HepG2 (cell line): ENCODE measurements around the gene RPS2. TPM values are rescaled to one million over a fixed set of nuclear protein-coding genes. Genes with fewer than 3 reads are reported as not detected.

Source experiments
- ATAC-seq: fragments of 200-7000 bp; cut with Tn5 transposase; 3 replicates; pipeline ENCODE4 v1.9.1; 2020; ENCODE audit warnings: mild to moderate bottlenecking, moderate library complexity
- BruUV-seq: library from RNA; stranded (reverse); fragments of 400-500 nt; replicated peaks from 2 replicates; lab custom pipeline; 2021; lab: Mats Ljungman, UMichigan
- CTCF ChIA-PET: fragments of 300-600 bp; formaldehyde crosslinking; extraction: SDS; loops from one replicate; lab custom pipeline; 2021; ENCODE audit warnings: low total read pairs, inconsistent platforms, low intra/inter-chr PET ratio; lab: Yijun Ruan, JAX
- POLR2A ChIA-PET: fragments of 350-600 bp; sonication (Branson Sonifier 250); formaldehyde crosslinking; loops from one replicate; lab custom pipeline; 2020; ENCODE audit warnings: antibody characterized with exemption, inconsistent platforms; lab: Yijun Ruan, JAX
- DNase-seq: peaks from one replicate; pipeline ENCODE4 v3.0.0-alpha.2; 2015; ENCODE audit warnings: low spot score
- FAIRE-seq: peaks from 3 replicates; lab custom pipeline; 2011; peaks lifted over from hg19 to GRCh38; lab: Jason Lieb, UNC
- H2AFZ ChIP-seq: one replicate; pipeline ENCODE4 v1.6.1; 2011; ENCODE audit warnings: low read length, inconsistent platforms
- H3K27ac ChIP-seq: fragments of 300-600 bp; 3 replicates; pipeline ENCODE4 v1.8.0; 2011; ENCODE audit warnings: mixed run types, mild to moderate bottlenecking, mixed read lengths, low read length, inconsistent platforms; ENCODE audit not compliant: insufficient read depth; ENCODE audit errors: extremely low read length
- H3K27me3 ChIP-seq, 2 experiments: fragments of 200-600 bp in 1 of 2; 2 replicates in 1 of 2; 3 replicates in 1 of 2; pipeline versions ENCODE4 v1.6.0 to v1.8.0; 2011; ENCODE audit warnings: low read length in 2 of 2, mild to moderate bottlenecking in 2 of 2, moderate library complexity in 2 of 2, inconsistent platforms in 1 of 2; ENCODE audit not compliant: insufficient read depth in 2 of 2, control insufficient read depth in 1 of 2
- H3K36me3 ChIP-seq, 2 experiments: fragments of 200-600 bp in 1 of 2; replicated peaks in 1 of 2; 2 replicates in 1 of 2; 3 replicates in 1 of 2; pipeline versions ENCODE4 v1.5.1 to v1.8.0; 2011; ENCODE audit warnings: low read length in 2 of 2, inconsistent platforms in 1 of 2; ENCODE audit not compliant: insufficient read depth in 2 of 2, control insufficient read depth in 1 of 2
- H3K4me1 ChIP-seq: 2 replicates; pipeline ENCODE4 v1.5.1; 2012; ENCODE audit warnings: low read length, inconsistent platforms; ENCODE audit not compliant: insufficient read depth
- H3K4me2 ChIP-seq: 2 replicates; pipeline ENCODE4 v1.6.0; 2011; ENCODE audit warnings: low read depth, low read length, inconsistent platforms
- H3K4me3 ChIP-seq, 3 experiments: fragments of 200-600 bp in 1 of 3; sonication (generic), shearing (Covaris generic) in 1 of 3; replicated peaks in 1 of 3; 2 replicates each; pipeline ENCODE4 v1.5.1; 2011 to 2016; ENCODE audit warnings: low read length in 3 of 3, inconsistent platforms in 2 of 3, low read depth in 2 of 3, mild to moderate bottlenecking in 2 of 3, control low read depth in 1 of 3, mixed read lengths in 1 of 3; ENCODE audit not compliant: insufficient read depth in 1 of 3
- H3K79me2 ChIP-seq: one replicate; pipeline ENCODE4 v1.6.1; 2011; ENCODE audit warnings: low read length, inconsistent platforms; ENCODE audit not compliant: insufficient read depth
- H3K9ac ChIP-seq: 2 replicates; pipeline ENCODE4 v1.6.0; 2011; ENCODE audit warnings: mild to moderate bottlenecking, low read depth, low read length, inconsistent platforms; ENCODE audit not compliant: insufficient read depth
- H3K9me3 ChIP-seq: 2 replicates; pipeline ENCODE4 v1.5.1; 2012; ENCODE audit warnings: mild to moderate bottlenecking, low read length
- H4K20me1 ChIP-seq: 2 replicates; pipeline ENCODE4 v1.6.0; 2011; ENCODE audit warnings: inconsistent platforms, mild to moderate bottlenecking, low read length, moderate library complexity; ENCODE audit not compliant: insufficient read depth
- CTCF ChIP-seq: sonication (generic); formaldehyde crosslinking; IDR thresholded peaks from 2 replicates; pipeline ENCODE4 v1.5.0; 2020; ENCODE audit warnings: mild to moderate bottlenecking, missing genetic modification reagents, moderate library complexity
- EP300 ChIP-seq, 3 experiments: sonication (generic) in 1 of 3; formaldehyde crosslinking in 1 of 3; IDR thresholded peaks; 2 replicates each; pipeline versions ENCODE4 v1.5.1 to v1.6.1; 2011 to 2020; ENCODE audit warnings: low read depth in 2 of 3, low read length in 2 of 3, borderline replicate concordance in 1 of 3, improper control_type of control experiment in 1 of 3, mild to moderate bottlenecking in 1 of 3, missing genetic modification reagents in 1 of 3, moderate library complexity in 1 of 3
- FOXO4 ChIP-seq: sonication (generic); formaldehyde crosslinking; conservative IDR thresholded peaks from 2 replicates; pipeline ENCODE4 v1.8.1; 2023; ENCODE audit warnings: missing genetic modification reagents
- MBD4 ChIP-seq: IDR thresholded peaks from 2 replicates; pipeline ENCODE4 v1.6.1; 2012; ENCODE audit warnings: low read length, inconsistent platforms, borderline replicate concordance
- RAD21 ChIP-seq: fragments of 450-650 bp; formaldehyde crosslinking; IDR thresholded peaks from 2 replicates; pipeline ENCODE4 v1.5.0; 2020; ENCODE audit warnings: mild to moderate bottlenecking
- RXRA ChIP-seq: sonication (generic); formaldehyde crosslinking; IDR thresholded peaks from 2 replicates; pipeline ENCODE4 v1.5.1; 2020; ENCODE audit warnings: missing genetic modification reagents
- STAG1 ChIP-seq: sonication (generic); formaldehyde crosslinking; IDR thresholded peaks from 2 replicates; pipeline ENCODE4 v1.4.0; 2020; ENCODE audit warnings: missing genetic modification reagents
- TEAD3 ChIP-seq: optimal IDR thresholded peaks from 2 replicates; pipeline ENCODE3; 2016; ENCODE audit warnings: borderline replicate concordance
- ZBTB25 ChIP-seq: IDR thresholded peaks from 2 replicates; pipeline ENCODE4 v1.6.1; 2018; ENCODE audit warnings: missing genetic modification reagents
- ZNF18 ChIP-seq: sonication (generic); formaldehyde crosslinking; IDR thresholded peaks from 2 replicates; pipeline ENCODE4 v1.8.0; 2022; ENCODE audit warnings: mild to moderate bottlenecking, missing genetic modification reagents; ENCODE audit not compliant: insufficient replicate concordance
- ZNF263 ChIP-seq: sonication (generic); formaldehyde crosslinking; IDR thresholded peaks from 2 replicates; pipeline ENCODE4 v1.4.0; 2020; ENCODE audit warnings: missing genetic modification reagents
- ZNF501 ChIP-seq: sonication (generic); formaldehyde crosslinking; IDR thresholded peaks from 2 replicates; pipeline ENCODE4 v1.5.1; 2020; ENCODE audit warnings: mild to moderate bottlenecking, moderate library complexity, missing genetic modification reagents
- ZNF768 ChIP-seq: sonication (generic); formaldehyde crosslinking; IDR thresholded peaks from 2 replicates; pipeline ENCODE4 v1.4.0; 2020; ENCODE audit warnings: missing genetic modification reagents
- ZSCAN30 ChIP-seq: sonication (generic); formaldehyde crosslinking; IDR thresholded peaks from 2 replicates; pipeline ENCODE4 v1.5.0; 2020; ENCODE audit warnings: mild to moderate bottlenecking, missing genetic modification reagents
- WGBS: methylation state at CpG from one replicate; pipeline ENCODE4 v1.1.6; 2017; ENCODE audit warnings: low lambda C conversion rate; 5-methylcytosine and 5-hydroxymethylcytosine counted together
- in situ Hi-C: cut with HindIII; loops from 2 replicates; pipeline ENCODE4 v1.10.0; 2017; ENCODE audit warnings: low pct_unique_long_range_greater_than_20kb; ENCODE audit not compliant: extremely low pct_ligation_motif_present
- intact Hi-C: fragments of 100-400 bp; cut with micrococcal nuclease; formaldehyde crosslinking; loops from one replicate; pipeline ENCODE4 v1.10.0; 2022; ENCODE audit not compliant: unreplicated experiment
- polyA plus RNA-seq, 8 experiments: library from polyadenylated mRNA; depleted of rRNA in 3 of 8; stranded (reverse) in 7 of 8; unstranded in 1 of 8; fragments of >200 nt; fragmentation: Illumina TruSeq in 4 of 8; extraction: Trizol in 4 of 8; gene quantifications; 2 replicates each; pipeline versions ENCODE4 v1.2.1 to v1.2.3, GENCODE V29; 2011 to 2016; ENCODE audit warnings: low read depth in 4 of 8, missing spikeins in 1 of 8, mixed read lengths in 1 of 8; ENCODE audit not compliant: insufficient read depth in 1 of 8
- total RNA-seq, 5 experiments: library from RNA; depleted of rRNA; stranded (reverse); fragments of >200 nt; fragmentation: Illumina TruSeq; extraction: Trizol; gene quantifications; 2 replicates each; pipeline ENCODE4 v1.2.3, GENCODE V29; 2016; ENCODE audit warnings: low read depth in 1 of 5

Gene RPS2
- total and polyA plus RNA-seq, 2 of the 13 experiments (the other 11 are each of a cell fraction or from before 2014, with no cell fraction given), result 1,908 to 4,514 TPM

- Histone ChIP-seq H4K20me1 (0 out of 2 replicates have a peak, but pooled peaks cover 2% of the 10 kb centered on the region), H3K4me3 (peak overlapping the region in 1 of 3 experiments; percentile 38; a peak in 1 of 6 replicates), H3K27ac (no peak overlapping the region), H3K9me3 (no peaks in the 10 kb centered on the region), H3K4me2 (peak overlapping the region; percentile 66), H3K79me2 (no peaks in the 10 kb centered on the region), H3K36me3 (no peaks in the 10 kb centered on the region), H3K9ac (no peak overlapping the region), H3K4me1 (peaks cover 48% of the 10 kb centered on the region), H3K27me3 (peaks cover 19 to 53% of the 10 kb centered on the region in 2 experiments), H2AFZ (no peak overlapping the region)
- DNase-seq (peak; percentile 50), FAIRE-seq (peak; percentile 18), ATAC-seq (peak; percentile 52)
- 3% methylated on average over 14 of the region's 24 CpGs for WGBS
- BruUV-seq, result no TSS peak
- ChIA-PET CTCF (interaction anchor here (1.3 kb wide), 1 partner anchor 60 kb away, joined by 4 read pairs; no protein-coding TSS in a partner anchor), POLR2A (interaction anchor here (1.0 to 1.4 kb wide), 3 partner anchors 18 to 232 kb away, joined by 3 to 8 read pairs (median 4); partner anchors contain the start of genes RPS2 and TRAF7)
- intact Hi-C loops (no loop called here), in situ Hi-C loops (loop anchor here (5.0 kb wide), 1 partner anchor 61 kb away; no protein-coding TSS in a partner anchor)
- TF ChIP-seq ZSCAN30 (no peak), TEAD3 (peak; percentile 3), ZBTB25 (CRISPR knock-in tag) (no peak), ZNF263 (0 out of 2 replicates have a peak, but pooled peaks have one; percentile 47), ZNF18 (CRISPR knock-in tag) (no peak), ZNF501 (CRISPR knock-in tag) (0 out of 2 replicates have a peak, but pooled peaks have one; percentile 32), MBD4 (no peak), FOXO4 (CRISPR knock-in tag) (no peak), EP300 (IDR thresholded peaks at IDR 0.05; ENCODE audit: low read depth in 2 of 2, low read length in 2 of 2) (peak in 1 of 2 experiments; percentile 49; a peak in 1 of 4 replicates), EP300 (CRISPR knock-in tag; IDR thresholded peaks at IDR 0.05; ENCODE audit: borderline replicate concordance) (no peak), ZNF768 (CRISPR knock-in tag) (peak; percentile 24; the same call in 1 of the 2 replicates), RXRA (CRISPR knock-in tag) (0 out of 2 replicates have a peak, but pooled peaks have one; percentile 16), CTCF (peak; percentile 67), STAG1 (CRISPR knock-in tag) (peak; percentile 35), RAD21 (peak; percentile 15; the same call in 1 of the 2 replicates)
These were observed 41.2 kb downstream of the RPS2 start for GRCh38 chr16:1923299-1924034.
